HG03095 (cell line): ENCODE measurements around the gene ACADS.

ENCODE experiments used
- ATAC-seq: cut with Tn5 transposase; IDR thresholded peaks from one replicate; pipeline ENCODE4 v1.9.1; 2021; ENCODE audit warnings: moderate library complexity; ENCODE audit not compliant: unreplicated experiment

The ACADS gene

DNA sequence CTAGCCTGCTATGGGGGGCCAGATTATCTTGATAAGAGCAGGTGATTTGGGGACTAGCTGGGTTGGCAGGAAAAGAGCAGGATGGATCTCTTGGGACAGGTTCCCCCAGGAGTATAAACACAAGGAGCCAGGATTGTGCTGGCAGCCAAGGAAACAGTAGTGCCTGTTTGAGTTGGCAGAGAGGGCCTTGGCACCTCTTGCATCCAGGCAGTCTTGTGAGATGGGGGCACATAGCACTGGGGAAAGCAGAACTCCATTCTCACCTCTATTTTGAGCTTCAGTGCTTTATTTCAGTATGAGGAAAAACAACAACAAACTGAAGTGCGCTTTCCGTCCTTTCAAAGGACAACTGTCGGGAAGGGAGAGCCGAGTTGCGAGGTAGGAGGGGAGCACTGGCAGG is 24.7 kb upstream of the ACADS start:
- ATAC-seq, result no peak

DNA sequence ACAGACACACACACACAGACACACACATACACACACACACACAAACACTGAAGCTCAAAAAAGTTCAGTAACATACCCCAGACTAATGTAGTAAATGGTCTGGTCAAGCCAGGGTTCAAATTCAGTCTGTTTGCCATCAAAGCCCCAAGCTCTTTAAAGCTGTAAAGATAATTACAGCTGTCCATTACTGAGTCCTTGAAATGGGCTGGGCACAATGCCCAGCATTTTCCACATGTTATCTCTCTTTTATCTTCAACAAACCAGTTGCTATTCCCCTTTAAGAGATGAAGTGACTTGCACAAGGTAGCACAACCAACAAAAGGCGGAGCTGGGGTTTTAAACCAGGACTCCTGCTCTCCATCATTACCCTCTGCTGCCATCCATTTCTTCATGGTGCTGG is 23.0 kb upstream of the ACADS start:
- no peak for ATAC-seq

DNA sequence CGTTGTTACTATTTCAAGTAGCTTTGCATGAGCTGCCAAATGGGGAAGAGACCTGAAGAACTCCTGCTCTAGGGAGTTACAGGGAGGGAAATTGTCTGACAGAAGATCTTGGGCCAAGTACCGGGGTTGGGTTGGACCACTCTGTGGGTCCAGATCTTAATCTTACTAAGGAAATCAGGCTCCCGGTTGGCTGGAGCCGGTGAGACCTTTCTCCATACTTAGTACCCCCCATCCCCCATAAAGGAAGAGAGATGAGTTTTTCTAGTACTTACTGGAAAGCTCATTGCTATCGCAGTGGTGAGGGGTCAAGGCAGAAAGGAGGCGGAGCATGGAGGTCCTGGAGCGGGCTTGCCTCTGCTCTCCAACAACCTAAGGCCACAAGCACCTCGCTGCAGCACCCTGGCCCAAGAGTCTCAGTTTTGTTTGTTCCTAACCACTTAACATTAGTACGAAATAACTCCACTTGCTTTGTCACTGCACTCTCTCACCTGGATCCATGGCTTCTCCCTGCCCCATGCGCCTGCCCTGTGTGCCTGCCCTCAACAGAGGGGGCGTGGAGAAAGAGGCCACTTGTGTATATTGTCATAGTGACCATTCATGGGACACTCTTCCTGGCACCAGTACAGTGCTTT is 22.2 kb upstream of the ACADS start:
- no peak for ATAC-seq

DNA sequence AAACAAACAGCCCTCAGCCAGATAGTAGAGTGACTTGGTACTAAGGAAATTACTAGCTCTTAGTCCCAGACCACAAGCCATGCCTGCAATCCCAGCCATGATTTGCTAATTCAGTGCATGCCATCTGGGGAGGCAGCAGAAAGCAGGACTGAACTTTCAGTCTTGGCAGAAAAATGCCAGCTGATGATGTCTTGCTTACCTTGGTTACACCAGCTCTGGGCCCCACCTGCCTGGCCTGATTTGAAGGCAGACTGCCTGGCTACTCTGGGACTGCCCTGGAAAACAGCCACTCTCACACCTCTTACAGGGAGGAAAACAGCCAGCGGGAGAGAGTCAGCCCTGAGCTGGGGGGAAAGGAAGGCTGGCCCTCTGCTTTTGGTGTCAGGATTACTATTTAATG is 20.0 kb upstream of the ACADS start:
- no peak for ATAC-seq

DNA sequence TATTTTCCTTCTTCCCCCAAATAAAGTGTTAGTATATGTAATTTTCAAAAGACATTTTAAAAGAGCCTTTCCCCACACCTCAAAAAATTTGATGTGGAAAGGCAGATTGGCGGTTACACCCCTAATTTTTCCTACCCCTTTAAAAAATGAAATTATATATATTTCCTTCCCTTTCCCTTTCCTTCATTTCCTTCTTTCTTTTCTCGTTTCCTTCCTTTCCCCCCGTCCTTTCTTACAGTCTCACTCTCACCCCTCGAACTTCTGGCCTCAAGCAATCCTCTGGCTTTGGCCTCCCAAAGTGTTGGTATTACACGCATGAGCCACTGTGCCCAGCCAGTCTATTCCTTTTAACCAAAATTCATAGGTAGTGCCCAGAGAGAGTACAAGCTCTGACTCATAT is 19.6 kb upstream of the ACADS start:
- ATAC-seq, result no peak

DNA sequence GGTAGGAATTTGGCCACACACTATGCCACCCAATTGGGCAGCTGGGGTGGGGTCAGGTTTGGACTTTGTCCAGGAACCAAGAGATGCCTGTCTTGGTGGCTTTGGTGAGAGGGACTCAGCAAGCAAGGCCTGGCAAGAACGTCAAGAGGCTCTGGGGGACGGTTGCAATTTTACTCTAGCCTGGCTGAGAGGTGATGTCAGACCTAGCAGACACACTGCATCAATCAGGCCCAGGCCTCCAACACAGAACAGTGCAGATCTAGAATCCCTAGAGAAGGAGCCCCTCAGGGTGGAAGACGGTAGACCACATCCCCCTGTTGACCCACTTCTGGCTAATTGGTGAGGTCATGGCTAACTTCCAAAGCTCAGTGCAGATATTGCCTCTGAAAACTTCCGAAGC is 17.0 kb upstream of the ACADS start:
- no peak for ATAC-seq

DNA sequence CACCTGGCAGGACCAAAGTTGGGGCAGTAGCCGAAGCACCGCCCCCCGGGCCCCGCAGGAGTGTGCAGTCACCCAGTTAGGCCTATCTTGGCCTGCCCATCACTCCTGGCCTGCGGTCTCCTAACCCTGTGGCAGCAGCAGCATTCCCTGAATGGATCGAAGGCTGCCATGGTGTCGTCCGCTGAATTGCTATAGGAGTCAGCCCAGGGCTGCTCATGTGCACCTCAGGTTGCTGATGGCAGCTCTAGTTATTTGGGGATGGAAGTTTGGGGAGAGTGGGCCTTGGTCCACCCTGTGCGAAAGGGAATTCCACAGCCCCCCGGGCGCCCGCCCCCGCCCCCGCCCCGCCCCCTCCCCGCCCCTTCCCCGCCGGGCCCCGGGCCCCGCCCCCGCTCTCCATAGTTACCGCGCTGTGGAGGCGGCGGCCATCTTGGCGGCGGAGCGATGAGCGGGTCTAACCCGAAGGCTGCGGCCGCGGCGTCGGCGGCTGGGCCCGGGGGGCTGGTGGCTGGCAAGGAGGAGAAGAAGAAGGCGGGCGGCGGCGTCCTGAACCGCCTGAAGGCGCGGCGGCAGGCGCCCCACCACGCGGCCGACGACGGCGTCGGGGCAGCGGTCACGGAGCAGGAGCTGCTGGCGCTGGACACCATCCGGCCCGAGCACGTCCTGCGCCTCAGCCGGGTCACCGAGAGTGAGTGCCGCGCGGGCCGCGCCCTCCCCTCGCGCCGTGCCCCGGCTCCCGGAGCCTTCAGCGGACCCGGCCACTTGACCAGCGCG is 15.4 kb upstream of the ACADS start, which contains the start of gene UNC119B:
Gene UNC119B, plus strand, starts transcription at position 428 of the 774 bp plus-strand sequence. Its CDS starts 17 bp downstream, at position 445.
- peak; percentile 70 for ATAC-seq

DNA sequence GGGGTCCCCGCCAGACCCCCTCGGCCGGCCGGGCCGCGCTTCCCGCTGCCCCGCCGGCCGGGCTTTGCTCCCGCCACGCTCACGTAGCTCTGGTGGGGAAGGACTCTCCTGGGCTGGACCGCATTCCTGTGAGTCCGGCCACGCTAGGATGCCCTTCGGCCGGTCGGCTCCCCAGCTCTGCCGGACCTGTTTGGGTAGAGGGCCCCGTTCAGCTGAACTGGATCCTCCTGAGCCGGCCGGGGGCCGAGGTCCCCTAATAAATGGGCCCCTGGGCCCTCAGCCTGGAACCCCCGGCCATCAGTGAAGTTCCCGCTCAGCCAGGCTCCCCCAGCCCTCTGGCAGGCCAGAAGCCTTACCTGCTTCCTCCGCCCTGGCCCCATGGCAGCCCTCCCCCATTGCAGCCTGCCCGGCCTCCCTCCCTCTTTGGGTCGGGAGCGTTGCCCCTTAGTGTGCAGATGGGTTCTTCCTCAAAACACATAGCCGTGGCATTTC is 14.8 kb upstream of the ACADS start:
- ATAC-seq, result peak; percentile 36

DNA sequence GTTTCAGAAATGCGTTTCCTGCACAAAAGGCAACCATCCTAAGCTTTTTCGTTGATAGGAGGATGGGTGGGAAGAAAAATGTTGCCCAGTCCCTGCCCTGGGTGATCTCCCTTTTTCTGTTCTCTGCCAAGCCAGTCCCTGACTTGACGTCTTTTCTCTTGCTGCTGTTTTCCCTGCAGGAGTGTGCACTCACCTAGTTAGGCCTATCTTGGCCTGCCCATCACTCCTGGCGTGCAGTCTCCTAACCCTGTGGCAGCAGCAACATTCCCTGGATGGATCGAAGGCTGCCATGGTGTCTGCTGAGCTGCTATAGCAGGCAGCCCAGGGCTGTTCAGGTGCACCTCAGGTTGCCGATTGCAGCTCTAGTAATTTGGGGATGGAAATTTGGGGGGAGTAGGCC is 14.2 kb upstream of the ACADS start:
- no peak for ATAC-seq

DNA sequence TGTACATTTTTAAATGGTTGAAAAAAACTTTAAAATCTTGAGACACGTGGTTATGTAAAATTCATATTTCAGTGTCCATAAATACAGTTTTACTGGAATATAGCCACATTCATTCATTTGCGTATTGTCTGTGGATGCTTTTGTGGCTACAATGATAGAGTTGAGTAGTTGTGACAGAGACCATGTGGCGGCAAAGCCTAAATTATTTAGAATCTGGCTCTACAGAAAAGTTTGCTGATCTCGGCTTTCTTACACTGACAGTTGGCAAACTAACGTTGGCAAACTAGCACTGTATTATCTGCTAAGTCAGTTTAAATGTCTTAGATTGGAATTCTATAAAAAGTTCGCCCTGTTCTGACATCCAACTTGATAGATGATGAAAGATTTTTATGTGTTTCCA is 13.0 kb upstream of the ACADS start:
- no peak for ATAC-seq

DNA sequence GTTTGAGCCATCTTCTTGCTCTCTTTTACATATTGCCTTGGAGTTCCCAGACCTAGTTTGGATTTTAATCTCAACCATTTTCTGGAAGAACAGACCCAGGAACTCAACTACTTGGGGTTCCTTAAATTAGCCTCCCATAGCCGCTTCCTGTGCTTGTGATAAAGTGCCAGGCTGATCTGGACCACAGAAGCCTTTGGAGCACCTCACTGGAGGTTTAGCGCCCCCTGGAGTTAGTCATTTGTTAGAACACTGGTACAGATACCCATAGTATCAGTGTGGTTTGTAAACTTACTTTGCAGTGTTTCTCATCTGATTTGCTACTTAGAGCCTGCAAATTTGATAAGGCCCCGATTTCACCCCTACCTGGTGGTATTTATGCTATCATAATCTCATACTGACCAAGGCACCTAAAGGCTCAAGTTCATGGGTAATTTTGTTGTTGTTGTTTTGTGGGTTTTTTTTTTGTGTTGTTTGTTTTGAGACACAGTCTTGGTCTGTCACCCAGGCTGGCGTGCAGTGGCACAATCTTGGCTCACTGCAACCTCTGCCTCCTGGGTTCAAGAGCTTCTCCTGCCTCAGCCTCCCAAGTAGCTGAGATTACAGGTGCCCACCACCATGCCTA is 11.7 kb upstream of the ACADS start:
- no peak for ATAC-seq

DNA sequence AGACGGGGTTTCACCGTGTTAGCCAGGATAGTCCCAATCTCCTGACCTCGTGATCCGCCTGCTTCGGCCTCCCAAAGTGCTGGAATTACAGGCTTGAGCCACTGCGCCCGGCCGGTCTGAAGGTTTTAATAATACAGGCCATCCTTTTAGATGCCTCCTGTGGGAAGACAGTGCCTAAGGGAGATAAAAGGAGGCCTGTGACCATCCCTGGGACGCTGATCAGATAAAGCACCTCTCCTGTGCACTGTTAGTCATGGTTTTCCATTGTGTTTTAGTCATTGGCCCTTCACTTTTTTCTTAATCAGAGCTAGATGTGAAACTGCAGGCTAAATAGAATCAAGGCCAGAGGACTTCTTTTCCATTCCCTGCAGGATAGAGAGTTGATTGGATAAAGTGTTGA is 7.6 kb upstream of the ACADS start:
- ATAC-seq, result no peak

DNA sequence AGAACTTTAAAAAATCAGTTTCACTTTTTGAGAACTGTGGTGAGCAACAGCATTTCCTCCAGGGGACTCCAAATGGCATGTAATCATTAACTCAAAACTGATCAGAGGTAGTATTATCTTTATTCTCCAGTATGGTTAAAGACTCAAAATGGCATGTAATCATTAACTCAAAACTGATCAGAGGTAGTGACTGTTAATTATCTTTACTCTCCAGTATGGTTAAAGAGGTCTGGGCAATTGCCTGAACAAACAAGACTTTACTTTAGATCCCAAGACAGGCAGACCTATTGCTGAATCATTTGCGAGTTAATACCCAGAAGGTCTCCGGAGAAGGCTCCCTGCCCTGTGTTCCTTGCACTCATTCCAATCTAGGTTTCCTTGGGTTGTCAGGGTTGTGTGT is 6.6 kb upstream of the ACADS start:
- no peak for ATAC-seq

DNA sequence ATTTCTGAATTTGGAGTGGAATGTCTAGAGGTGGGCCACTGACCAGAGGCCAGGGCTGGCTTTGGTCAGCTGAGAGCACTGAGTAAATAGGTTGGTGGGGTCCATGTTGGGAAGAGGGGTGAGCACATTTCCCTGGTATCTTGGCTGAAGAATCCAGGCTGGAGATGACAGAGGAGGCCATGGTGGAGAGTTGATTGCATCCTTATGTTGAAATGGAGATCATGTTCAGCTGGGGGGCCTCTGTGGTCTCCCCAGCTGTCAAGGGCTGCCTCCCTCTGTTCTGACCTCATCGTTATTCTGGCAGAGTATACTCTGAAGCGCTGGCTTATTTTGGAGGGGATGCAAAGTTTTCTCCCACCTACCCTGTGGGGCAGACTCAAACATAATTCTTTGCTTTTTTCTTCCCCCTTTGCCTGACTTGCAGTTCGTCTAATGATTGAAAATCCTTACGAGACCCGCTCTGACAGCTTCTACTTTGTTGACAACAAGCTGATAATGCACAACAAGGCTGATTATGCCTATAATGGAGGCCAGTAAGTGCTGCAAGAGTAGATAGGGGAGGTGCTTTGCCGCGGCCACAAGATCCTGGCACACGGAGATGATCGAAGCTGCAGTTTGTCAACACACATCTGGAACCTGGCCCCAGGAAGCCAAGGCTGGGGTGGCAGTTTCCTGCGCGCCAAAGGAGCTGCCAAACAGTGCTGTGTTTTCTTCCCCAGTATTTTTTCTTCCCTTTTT is 6.0 kb upstream of the ACADS start:
- no peak for ATAC-seq

DNA sequence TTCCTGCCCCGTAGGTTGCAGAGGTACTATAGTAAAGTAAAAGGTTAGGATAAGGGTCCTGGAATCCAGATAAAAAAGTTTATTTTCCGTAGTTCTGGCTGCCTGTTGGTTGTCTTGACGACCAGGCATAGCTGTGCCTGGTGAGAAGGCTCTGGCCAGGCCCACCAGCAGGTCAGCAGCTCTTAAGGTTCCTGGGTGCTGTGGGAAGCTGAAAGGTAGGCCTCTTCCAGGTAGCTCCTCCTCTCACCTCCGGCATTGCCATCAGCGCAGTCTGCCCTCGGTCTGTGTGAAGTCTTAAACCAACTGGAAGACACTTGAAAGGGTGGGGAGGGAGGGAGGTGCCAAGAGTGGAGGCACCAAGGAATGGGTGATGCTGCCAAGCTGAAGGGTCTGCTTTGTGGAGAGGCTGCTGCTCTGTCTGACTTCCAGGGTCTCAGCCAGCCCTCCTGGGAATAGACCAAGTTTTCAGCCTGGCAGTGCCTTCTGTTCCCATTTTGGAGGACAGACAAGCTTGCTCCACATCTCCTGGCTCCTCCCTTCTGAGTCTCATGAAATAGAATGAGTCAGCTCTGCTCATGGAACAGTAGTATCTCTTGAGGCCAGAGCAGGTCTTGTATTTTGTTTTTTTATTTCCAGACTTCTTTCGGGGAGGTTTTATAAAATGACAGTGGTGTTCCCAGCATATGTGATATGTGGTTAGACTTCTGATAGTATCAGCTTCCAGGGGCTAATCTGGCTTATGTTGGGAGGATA is 5.2 kb upstream of the ACADS start:
- ATAC-seq, result no peak

DNA sequence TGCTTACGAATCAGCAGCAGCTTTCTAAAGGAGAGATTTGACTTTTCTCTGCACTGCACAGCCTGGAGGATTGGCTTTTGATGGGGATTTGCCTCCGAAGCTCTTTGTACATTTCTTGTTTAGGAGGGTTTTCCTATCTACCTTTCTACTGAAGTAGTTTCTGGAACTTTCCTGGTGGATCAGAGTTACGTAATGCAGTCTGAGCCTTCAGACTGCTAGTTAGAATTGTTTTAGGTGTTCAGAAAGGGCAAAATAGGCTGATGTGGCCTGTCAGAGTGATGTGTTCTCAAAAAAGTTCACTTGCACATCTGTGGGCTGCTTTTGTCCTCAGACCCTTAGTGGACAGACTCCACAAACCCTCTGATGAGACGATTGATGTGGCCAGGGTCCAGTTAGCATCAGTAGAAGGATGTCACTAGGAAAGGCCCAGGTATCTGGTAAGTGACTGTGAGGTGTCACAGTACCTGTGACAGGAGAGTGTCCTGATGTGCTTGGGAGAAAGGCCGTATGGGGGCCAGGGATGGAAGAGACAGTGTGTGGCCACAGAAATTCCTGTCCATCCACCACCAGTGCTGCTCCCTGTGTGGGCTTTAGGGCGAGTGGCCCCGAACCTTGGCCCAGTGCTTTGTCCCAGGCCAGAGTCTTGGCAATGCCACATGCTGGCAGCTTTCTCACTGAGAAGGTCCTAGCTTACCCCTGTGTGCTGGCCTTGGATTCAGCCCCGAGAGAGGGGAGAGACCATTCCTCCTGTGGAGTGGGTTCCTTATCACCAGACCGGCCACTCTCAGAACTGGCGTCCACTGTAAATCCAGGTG is 4.4 kb upstream of the ACADS start:
- ATAC-seq, result no peak

DNA sequence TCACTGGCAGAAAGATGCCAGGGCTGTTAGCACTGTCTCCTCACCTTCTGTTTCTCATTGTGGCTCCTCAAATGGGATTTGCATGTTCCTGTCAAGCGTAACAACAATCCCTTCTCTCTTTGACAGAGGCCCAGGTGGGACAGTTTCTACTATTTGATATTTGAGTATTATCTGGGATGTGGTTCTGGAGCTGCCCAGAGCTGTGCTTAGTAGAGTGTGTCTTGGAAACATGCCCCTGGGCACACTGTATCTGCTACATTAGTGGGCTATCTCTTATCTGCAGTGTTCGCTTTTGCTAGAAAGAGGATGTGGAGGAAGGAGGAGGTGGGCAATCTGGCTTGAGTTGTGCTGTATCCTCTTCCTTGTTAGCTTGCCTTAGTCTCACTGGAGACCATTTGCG is 3.8 kb upstream of the ACADS start:
- ATAC-seq, result no peak

DNA sequence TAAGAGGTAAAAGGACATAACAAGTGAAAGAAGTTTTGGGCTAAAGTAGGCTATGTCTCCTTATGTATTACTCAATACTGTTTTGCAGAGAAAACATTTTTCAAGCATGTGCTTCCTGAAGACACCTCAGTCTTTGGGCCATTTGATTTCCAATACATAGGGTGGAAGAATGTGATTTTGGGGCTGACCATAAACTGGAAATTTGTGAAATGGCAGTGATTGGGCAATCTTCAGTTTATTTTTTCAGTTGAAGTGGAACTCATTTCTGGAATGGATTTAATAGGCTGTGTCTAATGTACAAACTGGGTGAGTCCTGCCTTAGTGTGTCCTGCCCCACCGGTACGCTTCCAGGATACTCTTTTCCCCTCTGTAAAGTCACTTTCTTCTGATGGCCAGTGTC is 2.8 kb upstream of the ACADS start:
- ATAC-seq, result no peak

DNA sequence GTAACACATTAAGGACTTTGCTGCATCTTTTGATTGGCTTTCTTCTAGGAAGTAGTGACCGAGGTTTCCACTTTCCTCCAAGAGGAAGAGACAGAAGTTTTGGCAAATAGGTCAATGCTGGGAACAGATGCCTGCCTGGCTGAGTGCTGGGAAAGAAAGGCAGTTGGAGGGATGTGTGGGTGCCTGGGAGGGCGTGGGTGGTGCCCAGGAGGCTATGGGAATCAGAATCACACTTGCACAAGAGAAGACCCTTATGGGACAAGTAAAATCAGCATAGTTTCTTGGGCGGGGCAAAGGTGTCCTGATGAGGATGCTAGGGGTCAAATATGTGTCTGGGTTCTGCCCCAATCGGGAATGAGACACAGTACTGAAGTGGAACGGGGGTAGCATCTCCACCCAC is 906 bp upstream of the ACADS start:
- ATAC-seq, result no peak

DNA sequence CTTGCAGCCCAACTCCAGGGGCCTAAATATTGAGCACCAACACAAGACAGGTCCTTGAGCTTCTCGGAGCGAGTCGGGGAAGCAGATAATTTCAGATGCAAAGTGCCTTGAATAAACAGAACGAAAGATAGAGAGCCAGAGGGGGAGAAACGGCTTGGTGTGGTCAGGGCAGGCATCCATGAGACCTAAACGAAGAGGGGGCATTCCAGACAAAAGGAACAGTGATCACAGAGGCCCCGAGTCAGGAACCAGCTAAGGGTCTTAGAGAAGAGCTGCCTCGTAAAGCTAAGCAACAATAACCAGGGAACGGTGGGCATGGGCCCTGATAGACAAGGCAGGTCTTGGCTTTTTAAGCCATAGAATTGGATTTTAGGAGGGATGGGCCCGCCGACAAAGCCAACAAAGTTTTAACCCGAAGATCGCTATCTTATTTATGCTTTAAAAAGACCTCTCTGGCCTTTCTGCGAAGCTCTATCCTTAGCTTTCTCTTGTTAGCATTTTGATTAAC is 421 bp upstream of the ACADS start:
- ATAC-seq, result no peak
